Karpas-422 (cell line): Measurements from ENCODE around the gene ARPC5. TPM values are rescaled to one million over a fixed set of nuclear protein-coding genes. Genes with fewer than 3 reads are reported as not detected.

Source experiments
- DNase-seq: peaks from one replicate; pipeline ENCODE4 v3.0.0-alpha.2; 2015
- H2AFZ ChIP-seq: fragments of 200-600 bp; sonication (generic); 2 replicates; pipeline ENCODE4 v1.6.1; 2014; ENCODE audit warnings: antibody characterized with exemption, low read length, mixed read lengths
- H3K27ac ChIP-seq: fragments of 200-600 bp; sonication (generic); 2 replicates; pipeline ENCODE4 v1.5.1; 2014; ENCODE audit warnings: mild to moderate bottlenecking, low read length, moderate library complexity
- H3K27me3 ChIP-seq: fragments of 200-600 bp; sonication (generic); 2 replicates; pipeline ENCODE4 v1.6.1; 2014; ENCODE audit warnings: low read length, mixed read lengths
- H3K36me3 ChIP-seq: fragments of 200-600 bp; sonication (generic); 2 replicates; pipeline ENCODE4 v1.6.1; 2014; ENCODE audit warnings: low read length, mixed read lengths; ENCODE audit not compliant: insufficient read depth
- H3K4me1 ChIP-seq: fragments of 200-600 bp; sonication (generic); 2 replicates; pipeline ENCODE4 v1.6.1; 2014; ENCODE audit warnings: mild to moderate bottlenecking, low read length, mixed read lengths
- H3K4me2 ChIP-seq: fragments of 200-600 bp; sonication (generic); 2 replicates; pipeline ENCODE4 v1.6.1; 2014; ENCODE audit warnings: low read length, low read depth, mild to moderate bottlenecking; ENCODE audit not compliant: poor library complexity, severe bottlenecking
- H3K4me3 ChIP-seq: fragments of 200-600 bp; sonication (generic); 2 replicates; pipeline ENCODE4 v1.5.1; 2014; ENCODE audit warnings: mild to moderate bottlenecking, antibody characterized with exemption, low read length, mixed read lengths
- H3K79me2 ChIP-seq: fragments of 200-600 bp; sonication (generic); 2 replicates; pipeline ENCODE4 v1.6.1; 2014; ENCODE audit warnings: mild to moderate bottlenecking, low read length, mixed read lengths
- H3K9ac ChIP-seq: fragments of 200-600 bp; sonication (generic); 2 replicates; pipeline ENCODE4 v1.6.0; 2014; ENCODE audit warnings: low read length
- H3K9me2 ChIP-seq: fragments of 200-600 bp; sonication (generic), shearing (Covaris generic); replicated peaks from 2 replicates; pipeline ENCODE4 v1.6.0; 2014; ENCODE audit warnings: mild to moderate bottlenecking, low read length, moderate library complexity; ENCODE audit not compliant: insufficient read depth
- H3K9me3 ChIP-seq: fragments of 300-700, 200-600 bp; sonication (generic); 2 replicates; pipeline ENCODE4 v1.6.1; 2014; ENCODE audit warnings: low read length, mixed read lengths
- H4K20me1 ChIP-seq: fragments of 200-600 bp; sonication (generic); 2 replicates; pipeline ENCODE4 v1.6.1; 2014; ENCODE audit warnings: mild to moderate bottlenecking, antibody characterized with exemption, low read length, low read depth; ENCODE audit not compliant: insufficient read depth
- total RNA-seq: library from RNA; depleted of rRNA; stranded (reverse); fragments of >200 nt; shearing (Covaris generic); gene quantifications from 2 replicates; pipeline ENCODE4 v1.2.3, GENCODE V29; 2014; ENCODE audit warnings: low replicate concordance

Gene ARPC5
- total RNA-seq, 1 experiment from 2014 or later = 238 TPM

DNA sequence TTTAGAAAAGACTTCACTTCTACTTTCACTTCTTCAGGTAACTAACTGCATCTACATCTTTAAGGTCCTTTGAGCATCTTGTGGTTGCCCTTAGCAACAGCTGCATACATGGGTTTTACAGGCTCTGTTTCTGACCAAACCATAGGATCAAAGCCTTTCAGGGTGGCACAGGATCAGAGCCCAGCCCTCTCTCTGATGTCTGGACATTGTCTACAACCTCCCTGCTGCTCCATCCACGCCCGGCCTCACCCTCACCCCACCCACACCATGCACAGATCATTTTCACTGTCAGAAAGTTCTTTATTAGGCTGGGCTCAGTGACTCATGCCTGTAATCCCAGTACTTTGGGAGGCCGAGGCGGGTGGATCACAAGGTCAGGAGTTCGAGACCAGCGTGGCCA lies 50.5 kb downstream of the ARPC5 start:
- no peaks in the 10 kb centered on the region for H3K9me2 ChIP-seq
- H3K4me1 ChIP-seq = peaks cover 30% of the 10 kb centered on the region
- no peaks in the 10 kb centered on the region for H3K27me3 ChIP-seq
- no peaks in the 10 kb centered on the region for H4K20me1 ChIP-seq
- no peak overlapping the region for H3K4me2 ChIP-seq
- H3K36me3 ChIP-seq = no peaks in the 10 kb centered on the region
- no peak overlapping the region for H2AFZ ChIP-seq
- DNase-seq = peak; percentile 54
- no peak overlapping the region for H3K4me3 ChIP-seq
- H3K27ac ChIP-seq = no peak overlapping the region
- H3K9ac ChIP-seq = no peak overlapping the region
- H3K79me2 ChIP-seq = no peaks in the 10 kb centered on the region
- no peaks in the 10 kb centered on the region for H3K9me3 ChIP-seq

- no peak overlapping the region for H3K4me3 ChIP-seq
- no peak for DNase-seq
- peak overlapping the region; percentile 2 for H3K4me2 ChIP-seq
- H4K20me1 ChIP-seq = no peaks in the 10 kb centered on the region; the same call in 1 of the 2 replicates
- H3K4me1 ChIP-seq = peaks cover 22% of the 10 kb centered on the region
- no peak overlapping the region for H3K9ac ChIP-seq
- H3K9me3 ChIP-seq = no peaks in the 10 kb centered on the region
- H3K36me3 ChIP-seq = no peaks in the 10 kb centered on the region
- no peaks in the 10 kb centered on the region for H3K79me2 ChIP-seq
- no peaks in the 10 kb centered on the region for H3K27me3 ChIP-seq
- no peak overlapping the region for H2AFZ ChIP-seq
- H3K27ac ChIP-seq = no peak overlapping the region
- H3K9me2 ChIP-seq = no peaks in the 10 kb centered on the region
Observed at GRCh38 chr1:183584147-183584546, 51.4 kb downstream of the ARPC5 start.

- Histone ChIP-seq H3K4me3 (no peak overlapping the region), H3K79me2 (no peaks in the 10 kb centered on the region), H3K9me2 (no peaks in the 10 kb centered on the region), H3K9ac (no peak overlapping the region), H3K9me3 (no peaks in the 10 kb centered on the region), H3K4me2 (no peak overlapping the region), H3K4me1 (peaks cover 18% of the 10 kb centered on the region), H3K27me3 (no peaks in the 10 kb centered on the region), H2AFZ (no peak overlapping the region), H3K36me3 (no peaks in the 10 kb centered on the region), H3K27ac (no peak overlapping the region), H4K20me1 (no peaks in the 10 kb centered on the region; the same call in 1 of the 2 replicates)
- DNase-seq = no peak
Observed at GRCh38 chr1:183583466-183583865, 52.1 kb downstream of the ARPC5 start.

GRCh38 chr1:183582021-183582713 lies 53.4 kb downstream of the ARPC5 start:
- Histone ChIP-seq H3K36me3 (no peaks in the 10 kb centered on the region), H2AFZ (no peak overlapping the region), H3K4me2 (no peak overlapping the region), H3K9me2 (no peaks in the 10 kb centered on the region), H4K20me1 (no peaks in the 10 kb centered on the region; the same call in 1 of the 2 replicates), H3K79me2 (no peaks in the 10 kb centered on the region), H3K27me3 (no peaks in the 10 kb centered on the region), H3K4me1 (peaks cover 18% of the 10 kb centered on the region), H3K9me3 (no peaks in the 10 kb centered on the region), H3K9ac (no peak overlapping the region), H3K4me3 (no peak overlapping the region), H3K27ac (no peak overlapping the region)
- DNase-seq = no peak

DNA sequence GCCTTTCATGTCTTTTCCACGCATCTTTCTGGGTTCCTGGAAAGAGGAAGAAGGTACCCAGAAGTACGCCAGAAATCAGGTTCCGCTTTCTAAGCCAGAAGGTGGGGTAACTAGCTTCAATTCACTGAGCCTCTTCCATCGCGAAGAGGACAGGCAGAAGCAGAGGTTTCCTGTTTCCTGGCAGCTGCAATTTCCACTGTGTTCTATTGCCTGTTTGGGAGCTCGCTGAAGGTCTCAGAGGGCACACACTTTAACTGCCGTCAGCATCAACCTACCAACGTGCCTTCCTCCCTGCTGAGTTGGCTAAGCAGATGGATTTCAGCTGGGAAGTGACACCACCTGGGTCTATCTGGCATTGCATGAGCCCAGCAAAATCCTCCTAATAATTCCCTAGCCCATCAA lies 55.3 kb downstream of the ARPC5 start:
- DNase-seq = peak; percentile 73
- no peaks in the 10 kb centered on the region for H3K9me2 ChIP-seq
- H3K36me3 ChIP-seq = no peaks in the 10 kb centered on the region
- no peak overlapping the region for H3K9ac ChIP-seq
- no peaks in the 10 kb centered on the region; the same call in 1 of the 2 replicates for H4K20me1 ChIP-seq
- no peak overlapping the region for H3K4me3 ChIP-seq
- no peak overlapping the region for H2AFZ ChIP-seq
- H3K4me2 ChIP-seq = no peak overlapping the region
- no peaks in the 10 kb centered on the region for H3K27me3 ChIP-seq
- no peaks in the 10 kb centered on the region for H3K9me3 ChIP-seq
- peaks cover 18% of the 10 kb centered on the region for H3K4me1 ChIP-seq
- no peaks in the 10 kb centered on the region for H3K79me2 ChIP-seq
- no peak overlapping the region for H3K27ac ChIP-seq

- H3K4me1 ChIP-seq = peaks cover 6% of the 10 kb centered on the region
- H3K4me2 ChIP-seq = no peak overlapping the region
- no peaks in the 10 kb centered on the region for H3K27me3 ChIP-seq
- DNase-seq = no peak
- H3K4me3 ChIP-seq = no peak overlapping the region
- H4K20me1 ChIP-seq = no peaks in the 10 kb centered on the region; the same call in 1 of the 2 replicates
- H3K9ac ChIP-seq = no peak overlapping the region
- no peaks in the 10 kb centered on the region for H3K9me3 ChIP-seq
- H3K27ac ChIP-seq = no peak overlapping the region
- no peak overlapping the region for H2AFZ ChIP-seq
- H3K9me2 ChIP-seq = no peaks in the 10 kb centered on the region
- H3K79me2 ChIP-seq = no peaks in the 10 kb centered on the region
- no peaks in the 10 kb centered on the region for H3K36me3 ChIP-seq
Observed at GRCh38 chr1:183578856-183579255, 56.7 kb downstream of the ARPC5 start.

- H3K4me2 ChIP-seq = no peak overlapping the region
- no peaks in the 10 kb centered on the region for H3K79me2 ChIP-seq
- DNase-seq = no peak
- H3K4me1 ChIP-seq = peaks cover 5% of the 10 kb centered on the region
- H3K4me3 ChIP-seq = no peak overlapping the region
- H3K9me3 ChIP-seq = no peaks in the 10 kb centered on the region
- H3K27me3 ChIP-seq = no peaks in the 10 kb centered on the region
- H2AFZ ChIP-seq = no peak overlapping the region
- no peaks in the 10 kb centered on the region for H3K36me3 ChIP-seq
- no peak overlapping the region for H3K27ac ChIP-seq
- H4K20me1 ChIP-seq = no peaks in the 10 kb centered on the region; the same call in 1 of the 2 replicates
- H3K9ac ChIP-seq = no peak overlapping the region
- H3K9me2 ChIP-seq = no peaks in the 10 kb centered on the region
Observed at GRCh38 chr1:183577897-183578465, 57.6 kb downstream of the ARPC5 start.

DNA sequence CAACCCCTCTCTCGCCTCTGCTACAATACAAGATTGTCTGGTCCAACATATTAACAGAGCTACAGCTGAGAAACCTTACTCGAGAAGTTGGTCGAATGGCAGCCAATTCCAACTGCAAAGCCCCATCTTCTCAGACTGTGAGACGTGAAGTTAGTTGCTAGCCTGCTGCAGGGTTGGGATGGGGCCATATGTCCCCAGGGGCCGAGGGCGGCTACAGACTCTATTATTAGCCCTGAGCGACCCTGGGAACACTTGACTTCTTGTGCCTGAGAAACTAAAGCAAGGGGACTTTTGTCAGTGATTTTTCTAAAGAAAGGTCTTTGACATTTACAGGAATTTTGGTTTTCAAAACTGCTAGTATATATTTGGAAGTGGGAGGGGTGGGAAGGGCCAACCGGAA lies 59.0 kb downstream of the ARPC5 start:
- Histone ChIP-seq H4K20me1 (no peaks in the 10 kb centered on the region; the same call in 1 of the 2 replicates), H3K27ac (no peak overlapping the region), H3K4me2 (no peak overlapping the region), H3K9me2 (no peaks in the 10 kb centered on the region), H3K79me2 (no peaks in the 10 kb centered on the region), H2AFZ (no peak overlapping the region), H3K9me3 (no peaks in the 10 kb centered on the region), H3K4me1 (peaks cover 5% of the 10 kb centered on the region), H3K9ac (no peak overlapping the region), H3K36me3 (no peaks in the 10 kb centered on the region), H3K4me3 (no peak overlapping the region), H3K27me3 (no peaks in the 10 kb centered on the region)
- no peak for DNase-seq
